ENCODE results near the gene SAPCD2.

SAPCD2 gene

GRCh38 chr9:137107312-137107921 lies 37.1 kb upstream of the SAPCD2 start:
- DNase-seq: no peak

- no peak for DNase-seq
These were observed 36.4 kb upstream of the SAPCD2 start for GRCh38 chr9:137106662-137107250.

- DNase-seq: no peak
These were observed 35.7 kb upstream of the SAPCD2 start for GRCh38 chr9:137105814-137106661.

GRCh38 chr9:137103206-137103999 lies 33.0 kb upstream of the SAPCD2 start:
- DNase-seq: no peak

- no peak for DNase-seq
These were observed 28.9 kb upstream of the SAPCD2 start for GRCh38 chr9:137099231-137099630.

- no peak for DNase-seq
These were observed 27.6 kb upstream of the SAPCD2 start for GRCh38 chr9:137097761-137098462.

- no peak for DNase-seq
These were observed 26.6 kb upstream of the SAPCD2 start for GRCh38 chr9:137096785-137097546.

GRCh38 chr9:137095664-137096517 lies 25.5 kb upstream of the SAPCD2 start:
- peak; percentile 88 for DNase-seq

GRCh38 chr9:137089232-137089947 lies 19.0 kb upstream of the SAPCD2 start:
- DNase-seq: no peak

GRCh38 chr9:137088121-137088520 lies 17.8 kb upstream of the SAPCD2 start:
- DNase-seq: no peak

GRCh38 chr9:137087409-137087925 lies 17.1 kb upstream of the SAPCD2 start:
- DNase-seq: no peak

GRCh38 chr9:137086531-137087408 lies 16.4 kb upstream of the SAPCD2 start, which contains the start of gene MAN1B1:
MAN1B1 (plus strand) TSS chr9:137086985; CDS start chr9:137087000, 15 bp downstream.
- peak; percentile 99 for DNase-seq

GRCh38 chr9:137085920-137086530 lies 15.7 kb upstream of the SAPCD2 start:
- DNase-seq: no peak

GRCh38 chr9:137084526-137084925 lies 14.2 kb upstream of the SAPCD2 start:
- DNase-seq: no peak

GRCh38 chr9:137083394-137084004 lies 13.1 kb upstream of the SAPCD2 start:
- no peak for DNase-seq

GRCh38 chr9:137082925-137083290 lies 12.6 kb upstream of the SAPCD2 start:
- no peak for DNase-seq

- DNase-seq: no peak
These were observed 12.0 kb upstream of the SAPCD2 start for GRCh38 chr9:137082222-137082924.
